T47D (cell line): Measurements from ENCODE around the gene ZNF787.

Experiments used
- DNase-seq, 2 experiments: peaks; one replicate each; pipeline versions ENCODE4 v3.0.0 to v3.0.0-alpha.2; 2011 to 2012; ENCODE audit warnings: low read depth in 1 of 2, low spot score in 1 of 2
- JUND ChIP-seq: IDR thresholded peaks from 2 replicates; pipeline ENCODE4 v1.6.1; 2012; ENCODE audit warnings: low read depth
- in situ Hi-C: cut with HindIII; loops from 2 replicates; pipeline ENCODE4 v1.10.0; 2016; ENCODE audit warnings: low sequenced_read_pairs, low pct_unique_long_range_greater_than_20kb

The ZNF787 gene

DNA sequence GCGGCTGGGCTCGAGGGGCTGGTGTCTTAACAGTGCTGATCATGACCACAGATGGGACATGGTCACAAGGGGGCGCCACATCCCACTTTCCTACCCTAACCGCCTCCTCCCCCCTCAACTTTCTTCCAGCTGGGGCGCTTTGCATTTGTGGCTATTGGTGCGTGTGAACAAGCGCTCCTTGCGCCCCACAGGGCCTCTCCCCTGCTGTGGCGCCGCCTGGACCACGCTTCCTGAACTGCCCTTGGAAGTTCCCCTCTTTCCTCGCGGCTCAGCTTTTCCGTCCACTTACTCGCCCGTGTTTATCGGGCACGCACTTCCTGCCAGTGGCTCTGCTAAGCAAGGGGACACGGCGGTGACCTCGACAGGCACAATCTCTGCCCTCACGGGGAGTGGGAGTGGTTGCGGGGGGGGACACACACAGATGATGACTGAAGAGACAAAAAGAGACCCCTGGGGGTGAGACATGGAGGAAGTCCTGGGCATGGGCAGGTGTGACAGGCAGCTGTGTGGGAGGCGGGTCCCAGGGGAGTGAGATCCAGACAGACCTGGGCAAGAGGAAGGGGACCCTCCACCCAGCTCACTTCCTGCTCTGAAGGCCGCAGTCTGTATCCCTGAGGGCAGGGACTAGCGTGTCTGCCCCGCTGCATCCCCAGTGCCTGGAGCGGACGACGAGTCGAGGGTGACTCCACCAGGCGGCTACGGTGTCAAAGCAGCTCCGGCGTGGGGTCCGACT, 40.3 kb downstream of the ZNF787 start:
- no peak for TF ChIP-seq JUND
- in situ Hi-C loops, result no loop called here
- peak in 1 of 2 experiments; percentile 64 for DNase-seq

DNA sequence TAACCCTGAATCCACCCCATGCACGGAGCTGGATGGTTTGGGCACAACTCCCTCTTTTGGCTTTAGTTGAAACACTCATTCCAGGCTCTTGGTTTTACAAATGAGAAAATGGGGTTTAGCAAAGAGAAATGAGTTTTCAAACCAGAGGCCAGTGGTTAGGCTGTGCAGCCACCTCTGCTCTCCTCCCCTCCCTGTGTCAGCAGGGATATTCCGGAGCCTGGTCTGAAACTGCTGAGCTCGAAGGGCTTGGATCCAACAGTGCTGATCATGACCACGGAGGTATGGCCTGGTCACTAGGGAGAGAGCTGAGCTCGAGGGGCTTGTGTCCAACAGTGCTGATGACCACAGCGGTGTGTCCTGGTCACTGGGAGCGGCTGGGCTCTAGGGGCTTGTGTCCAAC, 41.5 kb downstream of the ZNF787 start:
- no peak for TF ChIP-seq JUND
- in situ Hi-C loops, result no loop called here

DNA sequence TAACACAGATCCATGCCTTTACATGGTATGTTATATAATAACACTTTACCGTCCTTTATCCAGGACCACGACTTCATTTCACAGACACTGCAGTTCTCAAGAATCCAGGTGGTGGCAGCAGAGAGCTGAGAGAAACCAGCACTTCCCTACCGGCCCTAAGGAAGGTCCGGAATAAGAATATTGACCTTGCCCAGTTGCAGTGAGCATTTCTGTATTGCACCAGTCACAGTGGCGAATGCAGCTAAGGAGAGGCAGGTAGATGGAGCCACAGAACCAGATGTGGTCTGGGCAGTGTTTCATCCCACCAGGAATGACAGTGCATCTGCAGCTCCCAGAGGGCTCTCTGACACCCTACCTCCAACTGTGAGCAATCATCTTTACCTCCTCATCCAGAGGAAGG, 44.6 kb downstream of the ZNF787 start:
- peak; percentile 64 to 68 for DNase-seq
- TF ChIP-seq JUND, result no peak
- in situ Hi-C loops, result no loop called here

More for the DNA sequence above, 41.5 kb downstream of the ZNF787 start:
- no peak for DNase-seq

DNA sequence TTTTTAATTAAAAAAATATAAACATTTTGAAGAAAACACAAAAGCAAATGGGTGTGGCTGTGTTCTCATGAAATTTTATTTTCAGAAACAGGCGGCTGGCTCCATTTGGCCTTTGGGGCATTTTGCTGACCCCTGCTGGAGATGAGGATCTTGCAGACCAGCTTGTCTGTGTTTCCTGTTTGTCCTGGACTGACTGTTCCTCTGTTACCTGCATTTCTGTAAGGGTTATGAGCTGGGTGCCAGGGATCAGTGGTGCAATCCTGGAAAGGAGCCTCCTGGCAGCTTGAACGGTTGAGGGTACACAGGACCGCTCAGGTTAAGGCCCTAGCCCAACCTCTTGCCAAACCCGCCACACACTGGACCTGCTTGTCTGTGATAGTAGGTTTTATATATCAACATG, 49.9 kb downstream of the ZNF787 start:
- TF ChIP-seq JUND, result no peak
- DNase-seq, result peak in 1 of 2 experiments; percentile 35
- in situ Hi-C loops, result no loop called here

DNA sequence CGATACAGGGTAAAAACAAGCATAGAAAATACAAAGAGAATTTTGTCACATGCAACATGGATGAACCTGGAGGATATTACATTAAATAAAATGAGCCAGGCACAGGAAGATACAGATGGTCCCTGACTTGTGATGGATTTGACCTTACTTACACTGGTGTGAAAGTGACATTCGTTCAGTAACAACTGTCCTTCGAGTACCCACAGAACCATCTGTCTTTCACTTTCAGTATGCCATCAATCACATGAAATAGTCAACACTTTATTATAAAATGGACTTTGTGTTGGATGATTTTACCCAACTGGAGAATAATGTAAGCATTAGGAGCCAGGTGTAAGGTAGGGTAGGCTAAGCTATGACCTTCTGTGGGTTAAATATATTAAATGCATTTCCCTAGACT, 51.5 kb downstream of the ZNF787 start:
- TF ChIP-seq JUND, result no peak
- no peak for DNase-seq
- in situ Hi-C loops, result no loop called here

DNA sequence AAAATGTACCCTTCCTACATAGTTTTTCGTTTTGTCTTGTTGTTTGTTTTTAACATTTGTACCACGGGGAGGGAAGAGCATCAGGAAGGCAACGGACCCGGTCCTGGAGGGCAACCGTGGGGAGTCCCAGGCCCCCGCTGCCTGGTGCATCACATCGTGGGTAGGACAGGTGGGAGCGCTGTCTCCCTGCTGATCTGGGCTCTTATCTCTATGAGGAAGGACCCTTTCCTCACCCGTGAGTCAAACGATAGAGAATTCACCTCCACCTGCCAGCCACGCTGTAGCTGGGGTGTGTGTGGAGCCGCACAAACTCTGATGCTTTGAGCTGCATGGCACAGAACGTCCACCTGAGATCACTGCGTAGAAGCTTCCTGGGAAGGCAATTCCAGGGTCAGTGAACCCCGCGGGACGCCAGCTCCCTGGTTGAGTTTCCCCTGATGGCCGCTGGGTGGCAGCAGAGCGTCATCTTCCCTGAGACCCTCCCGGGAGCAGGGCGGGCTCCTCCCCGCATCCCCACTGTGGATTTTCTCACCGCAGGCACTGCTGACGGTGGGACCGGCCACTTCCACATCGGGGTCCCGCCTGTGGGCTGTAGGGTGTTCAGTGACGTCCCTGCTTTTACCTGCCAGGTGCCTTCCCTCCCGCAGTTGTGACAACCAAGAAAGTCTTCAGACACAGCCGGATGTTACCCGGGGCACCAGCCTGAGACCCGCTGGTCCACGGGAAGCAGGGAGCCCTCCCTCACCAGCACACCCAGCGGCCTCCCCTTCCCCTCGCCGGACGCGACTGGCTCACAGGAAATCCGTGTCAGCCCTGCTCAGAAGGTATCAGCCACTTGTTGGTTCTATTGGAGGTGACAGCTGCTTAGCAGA, 54.7 kb downstream of the ZNF787 start:
- in situ Hi-C loops, result no loop called here
- TF ChIP-seq JUND, result no peak
- peak; percentile 38 to 52 for DNase-seq

DNA sequence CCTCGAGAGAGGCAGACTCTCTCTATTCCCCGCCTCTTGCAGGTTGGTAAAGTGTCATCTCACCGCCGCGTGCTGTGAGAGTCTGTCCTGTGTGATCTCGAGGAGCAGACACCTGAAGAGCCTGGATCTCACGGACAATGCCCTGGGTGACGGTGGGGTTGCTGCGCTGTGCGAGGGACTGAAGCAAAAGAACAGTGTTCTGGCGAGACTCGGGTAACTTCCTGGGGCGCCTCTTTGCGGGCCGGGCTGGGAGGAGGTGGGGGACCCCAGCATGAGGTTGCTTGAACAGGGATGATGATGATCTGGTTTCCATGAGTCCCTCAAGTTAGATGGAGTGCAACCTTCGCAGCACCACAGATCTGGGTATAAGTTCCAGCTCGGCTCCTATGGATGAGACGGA, 67.5 kb downstream of the ZNF787 start:
- DNase-seq, result no peak
- in situ Hi-C loops, result no loop called here
- no peak for TF ChIP-seq JUND
